Osteocyte (in vitro differentiated cells): Measurements from ENCODE around the gene PTPRM. TPM values are rescaled to one million over a fixed set of nuclear protein-coding genes. Genes with fewer than 3 reads are reported as not detected.

Experiments
- DNase-seq: peaks from one replicate; pipeline ENCODE4 v3.0.0; 2021; ENCODE audit warnings: mixed read lengths; ENCODE audit not compliant: unreplicated experiment; ENCODE audit errors: extremely low spot score
- H3K27ac Mint-ChIP-seq: one replicate; pipeline ENCODE4 v1.8.0; 2021; ENCODE audit warnings: mild to moderate bottlenecking, mixed read lengths; ENCODE audit not compliant: unreplicated experiment
- H3K27me3 Mint-ChIP-seq: one replicate; pipeline ENCODE4 v1.8.0; 2021; ENCODE audit warnings: mixed read lengths; ENCODE audit not compliant: unreplicated experiment
- H3K36me3 Mint-ChIP-seq: one replicate; pipeline ENCODE4 v1.8.0; 2021; ENCODE audit warnings: mixed read lengths; ENCODE audit not compliant: unreplicated experiment
- H3K4me1 Mint-ChIP-seq: one replicate; pipeline ENCODE4 v1.8.0; 2021; ENCODE audit warnings: mixed read lengths; ENCODE audit not compliant: unreplicated experiment
- H3K4me3 Mint-ChIP-seq: one replicate; pipeline ENCODE4 v1.8.0; 2021; ENCODE audit warnings: mild to moderate bottlenecking, moderate library complexity, mixed read lengths; ENCODE audit not compliant: unreplicated experiment
- H3K9me3 Mint-ChIP-seq: one replicate; pipeline ENCODE4 v1.8.0; 2021; ENCODE audit warnings: mixed read lengths; ENCODE audit not compliant: unreplicated experiment
- CTCF ChIP-seq: fragments of 200-600 bp; sonication (generic); IDR thresholded peaks from 2 replicates; pipeline ENCODE4 v1.5.0; 2021; ENCODE audit warnings: antibody characterized with exemption, mild to moderate bottlenecking, moderate library complexity
- total RNA-seq: library from RNA; stranded (reverse); gene quantifications from 2 replicates; pipeline ENCODE4 v1.2.1, GENCODE V29; 2021

The PTPRM gene
- total RNA-seq, 1 donor from 2014 or later, result 105 TPM

DNA sequence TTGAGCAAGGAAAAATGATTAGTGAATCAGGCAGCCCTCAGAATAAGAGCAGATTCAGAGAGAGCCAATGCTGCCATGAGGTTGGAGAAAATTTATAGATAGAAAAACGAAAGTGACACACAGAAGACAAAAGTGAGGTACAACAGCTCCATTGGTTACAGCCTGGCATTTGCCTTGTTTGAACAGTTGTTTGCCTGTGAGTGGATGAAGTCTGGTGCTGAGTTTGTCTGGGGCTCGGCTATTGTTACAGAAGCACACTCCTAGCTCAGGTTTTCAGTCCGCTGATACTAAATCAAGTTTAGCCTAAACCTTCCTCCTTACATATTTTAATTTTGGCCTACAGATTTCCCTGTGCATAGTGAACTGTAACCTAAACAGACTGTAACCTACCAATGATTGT is 654.3 kb downstream of the PTPRM start:
- Mint-ChIP-seq H3K4me1 (peaks cover 23% of the 10 kb centered on the region), H3K27ac (no peak overlapping the region), H3K36me3 (peaks cover 11% of the 10 kb centered on the region), H3K27me3 (no peaks in the 10 kb centered on the region), H3K4me3 (no peak overlapping the region), H3K9me3 (peaks cover 13% of the 10 kb centered on the region)
- DNase-seq, result no peak
- no peak for TF ChIP-seq CTCF

DNA sequence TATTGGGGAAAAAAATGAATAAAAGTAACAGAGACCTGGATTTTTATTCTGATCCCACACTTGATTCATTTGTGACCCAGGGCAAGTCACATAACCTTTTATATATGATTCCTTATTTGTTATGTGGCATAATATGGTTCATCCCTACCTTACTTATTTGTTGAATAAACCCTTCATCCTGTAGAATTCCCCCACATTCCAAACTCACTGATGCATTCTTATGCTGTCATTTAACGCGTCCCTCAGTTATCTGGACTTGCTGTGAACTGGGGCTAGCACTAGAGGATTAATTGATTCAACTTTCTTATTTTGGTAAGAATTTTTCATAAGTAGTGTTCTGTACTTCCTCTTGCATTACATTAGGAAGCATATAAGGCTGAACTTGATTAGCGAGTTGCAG is 657.5 kb downstream of the PTPRM start:
- no peak for TF ChIP-seq CTCF
- Mint-ChIP-seq H3K4me1 (peaks cover 6% of the 10 kb centered on the region), H3K27ac (no peak overlapping the region), H3K36me3 (peaks cover 11% of the 10 kb centered on the region), H3K4me3 (no peak overlapping the region), H3K9me3 (peaks cover 13% of the 10 kb centered on the region), H3K27me3 (no peaks in the 10 kb centered on the region)
- DNase-seq, result no peak

- Mint-ChIP-seq H3K4me3 (no peak overlapping the region), H3K27me3 (no peaks in the 10 kb centered on the region), H3K27ac (no peak overlapping the region), H3K9me3 (peaks cover 13% of the 10 kb centered on the region), H3K36me3 (peaks cover 12% of the 10 kb centered on the region), H3K4me1 (peaks cover 7% of the 10 kb centered on the region)
- TF ChIP-seq CTCF, result no peak
- no peak for DNase-seq
Observed at GRCh38 chr18:8229040-8229439, 661.9 kb downstream of the PTPRM start.

DNA sequence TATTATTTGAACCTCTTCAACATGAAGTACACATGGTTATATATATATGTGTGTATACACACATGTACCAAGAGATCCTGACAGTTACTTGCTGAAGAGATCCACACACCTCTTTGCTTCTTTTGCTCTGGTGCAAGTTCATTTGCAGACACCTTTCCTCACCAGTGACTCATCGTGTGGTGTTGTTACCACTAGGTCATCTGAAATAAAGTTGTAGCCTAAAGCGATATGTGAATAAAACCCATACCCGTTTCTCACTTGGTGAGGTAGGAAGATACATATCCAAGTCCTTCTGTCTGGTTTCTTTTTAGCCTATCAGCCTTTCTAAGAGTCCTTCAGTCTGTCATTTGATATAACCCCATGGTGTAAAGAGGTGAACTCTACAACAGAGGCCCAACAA is 662.7 kb downstream of the PTPRM start:
- no peaks in the 10 kb centered on the region for H3K27me3 Mint-ChIP-seq
- H3K9me3 Mint-ChIP-seq, result peaks cover 20% of the 10 kb centered on the region
- peaks cover 7% of the 10 kb centered on the region for H3K4me1 Mint-ChIP-seq
- H3K4me3 Mint-ChIP-seq, result no peak overlapping the region
- H3K36me3 Mint-ChIP-seq, result peaks cover 18% of the 10 kb centered on the region
- DNase-seq, result no peak
- no peak overlapping the region for H3K27ac Mint-ChIP-seq
- TF ChIP-seq CTCF, result no peak

DNA sequence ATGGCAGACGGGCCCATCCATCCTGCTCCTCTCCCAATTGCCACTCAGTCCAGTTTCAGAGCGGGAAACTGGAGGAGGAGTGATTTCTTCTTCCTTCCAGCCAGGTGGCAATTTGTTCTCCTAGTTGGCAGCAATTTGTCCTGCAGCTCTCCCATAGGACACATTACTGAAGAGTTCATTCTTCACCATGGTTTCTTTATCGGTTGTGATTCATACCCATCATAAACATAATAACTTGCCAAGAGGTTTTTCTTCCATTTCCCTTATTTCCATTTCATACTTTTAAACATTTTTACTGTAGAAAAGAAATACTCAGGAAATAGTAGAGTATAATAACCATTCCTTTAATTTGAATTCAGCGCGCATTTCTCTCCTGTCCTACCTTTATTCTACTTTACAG is 664.2 kb downstream of the PTPRM start:
- DNase-seq, result no peak

More for the DNA sequence above, 664.2 kb downstream of the PTPRM start:
- Mint-ChIP-seq H3K9me3 (peaks cover 17% of the 10 kb centered on the region), H3K4me3 (no peak overlapping the region), H3K27me3 (no peaks in the 10 kb centered on the region), H3K36me3 (peaks cover 15% of the 10 kb centered on the region), H3K27ac (no peak overlapping the region), H3K4me1 (peaks cover 7% of the 10 kb centered on the region)
- no peak for TF ChIP-seq CTCF
